ENCODE data around the gene HOXD4.

- TF ChIP-seq CTCF (IDR thresholded peaks at IDR 0.05) (no peak), SIN3A (IDR thresholded peaks at IDR 0.05; ENCODE audit: borderline replicate concordance, low read depth, low read length) (no peak), NRF1 (IDR thresholded peaks at IDR 0.05; ENCODE audit: low read depth, low read length) (no peak), REST (IDR thresholded peaks at IDR 0.05; ENCODE audit: low read depth, low read length) (no peak), YY1 (IDR thresholded peaks at IDR 0.05; ENCODE audit: low read depth) (no peak), IRF3 (IDR thresholded peaks at IDR 0.05; ENCODE audit: low read depth, low read length) (no peak), NFIC (IDR thresholded peaks at IDR 0.05; ENCODE audit: borderline replicate concordance) (no peak), POLR2AphosphoS5 (IDR thresholded peaks at IDR 0.05; ENCODE audit: low read depth, low read length) (no peak), MAX (IDR thresholded peaks at IDR 0.05; ENCODE audit: low read depth) (no peak), GABPA (IDR thresholded peaks at IDR 0.05; ENCODE audit: low read depth) (no peak), CHD2 (IDR thresholded peaks at IDR 0.05; ENCODE audit: low read length, partially characterized antibody) (no peak), ZBTB33 (IDR thresholded peaks at IDR 0.05; ENCODE audit: borderline replicate concordance, low read depth) (no peak)
These were observed 11.7 kb downstream of the HOXD4 start for GRCh38 chr2:176162911-176163671.

All from SK-N-SH (cell line).